GM12872 (cell line): ENCODE results near the gene EPM2A.

Source experiments
- TF ChIP-seq, protein P1 (sequence below): IDR thresholded peaks from 3 replicates; pipeline ENCODE4 v1.5.1; 2011; ENCODE audit warnings: low read depth, mild to moderate bottlenecking, low read length, moderate library complexity; ENCODE audit not compliant: insufficient read depth

Gene EPM2A

GRCh38 chr6:145647602-145648001 lies 87.7 kb downstream of the EPM2A start:
- TF ChIP-seq, protein P1, sequence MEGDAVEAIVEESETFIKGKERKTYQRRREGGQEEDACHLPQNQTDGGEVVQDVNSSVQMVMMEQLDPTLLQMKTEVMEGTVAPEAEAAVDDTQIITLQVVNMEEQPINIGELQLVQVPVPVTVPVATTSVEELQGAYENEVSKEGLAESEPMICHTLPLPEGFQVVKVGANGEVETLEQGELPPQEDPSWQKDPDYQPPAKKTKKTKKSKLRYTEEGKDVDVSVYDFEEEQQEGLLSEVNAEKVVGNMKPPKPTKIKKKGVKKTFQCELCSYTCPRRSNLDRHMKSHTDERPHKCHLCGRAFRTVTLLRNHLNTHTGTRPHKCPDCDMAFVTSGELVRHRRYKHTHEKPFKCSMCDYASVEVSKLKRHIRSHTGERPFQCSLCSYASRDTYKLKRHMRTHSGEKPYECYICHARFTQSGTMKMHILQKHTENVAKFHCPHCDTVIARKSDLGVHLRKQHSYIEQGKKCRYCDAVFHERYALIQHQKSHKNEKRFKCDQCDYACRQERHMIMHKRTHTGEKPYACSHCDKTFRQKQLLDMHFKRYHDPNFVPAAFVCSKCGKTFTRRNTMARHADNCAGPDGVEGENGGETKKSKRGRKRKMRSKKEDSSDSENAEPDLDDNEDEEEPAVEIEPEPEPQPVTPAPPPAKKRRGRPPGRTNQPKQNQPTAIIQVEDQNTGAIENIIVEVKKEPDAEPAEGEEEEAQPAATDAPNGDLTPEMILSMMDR: no peak

DNA sequence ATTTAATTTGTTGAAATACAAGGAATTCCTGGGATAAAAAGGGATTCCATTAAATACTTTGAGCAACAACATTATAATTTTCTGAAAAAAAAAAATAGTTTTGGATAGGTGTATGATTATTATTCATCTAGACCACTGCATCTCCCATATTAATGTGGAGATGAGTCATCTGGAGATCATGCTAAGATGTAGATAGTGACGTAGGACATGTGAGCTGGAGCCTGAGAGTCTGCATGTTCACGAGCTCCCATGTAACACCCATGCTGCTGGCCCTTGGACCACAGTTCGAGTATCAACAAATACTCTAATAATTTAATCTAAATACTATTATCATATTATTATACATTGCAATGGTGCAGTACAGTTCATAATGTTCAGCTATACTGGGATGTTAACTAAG lies 91.6 kb downstream of the EPM2A start:
- TF ChIP-seq, protein P1: no peak

DNA sequence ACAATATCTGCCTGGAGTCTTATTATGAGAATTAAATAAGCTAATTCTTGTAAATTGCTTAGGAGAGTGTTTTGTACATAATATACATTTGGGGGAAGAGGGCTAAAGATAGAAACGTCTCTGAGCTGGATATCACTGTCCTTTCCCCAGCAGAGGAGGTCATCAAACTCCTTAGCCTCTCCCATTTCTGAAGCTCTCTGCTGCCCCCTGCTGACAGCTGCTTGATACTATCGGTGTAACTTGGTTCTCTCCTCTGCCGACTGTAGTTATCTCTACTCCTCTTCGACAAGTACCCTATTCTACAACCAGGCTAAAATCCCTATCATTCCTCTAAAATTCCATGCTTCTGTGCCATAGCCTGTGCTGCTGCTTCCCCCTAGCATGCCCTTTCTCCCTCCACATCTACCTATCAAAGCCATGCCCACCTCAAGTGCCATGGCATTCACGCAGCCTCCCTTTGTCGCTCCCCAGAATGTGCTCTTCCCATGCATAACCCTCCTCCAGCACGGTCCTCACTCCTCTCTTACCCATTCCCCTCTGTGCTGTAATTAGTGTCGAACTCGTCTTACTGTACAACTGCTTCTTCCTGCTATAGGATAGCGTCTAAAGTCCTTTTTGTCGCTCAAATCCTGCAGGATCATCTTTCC lies 101.2 kb downstream of the EPM2A start:
- TF ChIP-seq, protein P1: peak; percentile 92

GRCh38 chr6:145632971-145633370 lies 102.3 kb downstream of the EPM2A start:
- TF ChIP-seq, protein P1: no peak

DNA sequence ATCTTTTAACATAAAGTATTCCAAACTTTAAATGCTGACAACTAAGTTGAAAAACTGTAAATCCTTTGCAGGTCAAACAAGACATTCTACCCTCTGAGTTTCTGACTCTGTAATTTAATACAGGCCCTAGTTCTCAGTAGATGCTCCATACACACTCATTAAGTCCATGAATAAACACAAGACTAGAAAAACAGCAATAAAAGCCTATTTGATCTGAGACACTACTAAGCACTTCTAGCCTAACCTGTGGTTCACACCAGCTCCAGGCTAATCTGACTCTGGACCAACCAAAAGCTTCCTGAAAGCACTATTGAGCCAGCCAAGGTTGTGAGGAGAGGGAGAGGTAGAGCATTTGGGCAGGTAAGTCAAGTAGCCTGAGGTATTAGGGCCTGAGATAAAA lies 103.9 kb downstream of the EPM2A start:
- TF ChIP-seq, protein P1: no peak

GRCh38 chr6:145630598-145630997 lies 104.7 kb downstream of the EPM2A start:
- TF ChIP-seq, protein P1: no peak

- TF ChIP-seq, protein P1: no peak
Measured at GRCh38 chr6:145629478-145629877, 105.8 kb downstream of the EPM2A start.
